C4-2B (cell line): ENCODE results near the gene SRGAP2C.
"Not testable (repeated sequence)": the region's sequence is repeated elsewhere in the genome, so short reads cannot be mapped to it uniquely, and the experiment has no call there.

Source experiments
- ZFX ChIP-seq: fragments of 450-650 bp; IDR thresholded peaks from 2 replicates; pipeline ENCODE4 v1.6.1; 2017
- TF ChIP-seq, protein P1 (sequence below): fragments of 450-650 bp; conservative IDR thresholded peaks from 2 replicates; pipeline ENCODE4 v1.5.1; 2017; ENCODE audit warnings: mild to moderate bottlenecking

DNA sequence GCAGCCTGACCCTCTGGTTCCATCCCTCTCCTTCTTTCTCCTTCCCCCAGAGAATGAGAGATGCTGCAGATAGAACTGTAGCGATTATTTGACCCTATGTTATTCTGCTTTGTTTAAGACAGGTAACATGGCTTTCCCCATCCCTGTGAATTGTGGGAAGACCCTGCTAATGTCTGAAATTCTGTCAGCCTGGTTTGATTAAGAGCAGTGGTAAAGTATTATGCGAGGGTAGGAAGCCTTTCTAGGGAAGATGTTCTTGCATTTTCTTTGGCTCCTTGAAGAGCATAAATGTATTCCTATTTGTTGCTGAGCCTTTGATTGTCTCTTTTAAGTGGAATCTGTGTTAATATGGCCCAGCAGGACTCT is 109.4 kb downstream of the SRGAP2C start:
- TF ChIP-seq, protein P1, sequence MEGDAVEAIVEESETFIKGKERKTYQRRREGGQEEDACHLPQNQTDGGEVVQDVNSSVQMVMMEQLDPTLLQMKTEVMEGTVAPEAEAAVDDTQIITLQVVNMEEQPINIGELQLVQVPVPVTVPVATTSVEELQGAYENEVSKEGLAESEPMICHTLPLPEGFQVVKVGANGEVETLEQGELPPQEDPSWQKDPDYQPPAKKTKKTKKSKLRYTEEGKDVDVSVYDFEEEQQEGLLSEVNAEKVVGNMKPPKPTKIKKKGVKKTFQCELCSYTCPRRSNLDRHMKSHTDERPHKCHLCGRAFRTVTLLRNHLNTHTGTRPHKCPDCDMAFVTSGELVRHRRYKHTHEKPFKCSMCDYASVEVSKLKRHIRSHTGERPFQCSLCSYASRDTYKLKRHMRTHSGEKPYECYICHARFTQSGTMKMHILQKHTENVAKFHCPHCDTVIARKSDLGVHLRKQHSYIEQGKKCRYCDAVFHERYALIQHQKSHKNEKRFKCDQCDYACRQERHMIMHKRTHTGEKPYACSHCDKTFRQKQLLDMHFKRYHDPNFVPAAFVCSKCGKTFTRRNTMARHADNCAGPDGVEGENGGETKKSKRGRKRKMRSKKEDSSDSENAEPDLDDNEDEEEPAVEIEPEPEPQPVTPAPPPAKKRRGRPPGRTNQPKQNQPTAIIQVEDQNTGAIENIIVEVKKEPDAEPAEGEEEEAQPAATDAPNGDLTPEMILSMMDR, result not testable (repeated sequence)
- not testable (repeated sequence) for TF ChIP-seq ZFX
